Stimulated activated naive B cell treated with anti-CD40 and anti-IgM and Interleukin-4, amounts not matched to agents 10 μg/mL and 1 μg/mL and 100 μg/mL, for 72 hours (primary cell): Measurements from ENCODE around the gene CELF5.
"Not testable (repeated sequence)": the region's sequence is repeated elsewhere in the genome, so short reads cannot be mapped to it uniquely, and the experiment has no call there.

Experiments
- ATAC-seq, 2 donors: fragments of 150-1000 bp; cut with Tn5 transposase; replicated peaks; 2 replicates each; pipeline ENCODE4 v1.10.0; 2021; ENCODE audit warnings: moderate library complexity in 1 of 2
- DNase-seq: peaks from one replicate; pipeline ENCODE4 v3.0.0; 2021
- H3K27ac Mint-ChIP-seq: one replicate; pipeline ENCODE4 v1.8.0; 2022; ENCODE audit warnings: mild to moderate bottlenecking, mixed read lengths
- H3K27me3 Mint-ChIP-seq, 2 donors: one replicate each; pipeline ENCODE4 v1.8.0; 2022; ENCODE audit warnings: mixed read lengths in 2 of 2
- H3K36me3 Mint-ChIP-seq, 2 donors: one replicate each; pipeline ENCODE4 v1.8.0; 2022; ENCODE audit warnings: mixed read lengths in 2 of 2, mild to moderate bottlenecking in 1 of 2
- H3K4me1 Mint-ChIP-seq, 2 donors: one replicate each; pipeline ENCODE4 v1.8.0; 2022; ENCODE audit warnings: mixed read lengths in 2 of 2, mild to moderate bottlenecking in 1 of 2
- H3K4me3 Mint-ChIP-seq, 2 donors: one replicate each; pipeline ENCODE4 v1.8.0; 2022; ENCODE audit warnings: mild to moderate bottlenecking in 2 of 2, mixed read lengths in 2 of 2, moderate library complexity in 1 of 2
- H3K9me3 Mint-ChIP-seq, 2 donors: one replicate each; pipeline ENCODE4 v1.8.0; 2022; ENCODE audit warnings: mixed read lengths in 2 of 2, mild to moderate bottlenecking in 1 of 2

CELF5 gene

DNA sequence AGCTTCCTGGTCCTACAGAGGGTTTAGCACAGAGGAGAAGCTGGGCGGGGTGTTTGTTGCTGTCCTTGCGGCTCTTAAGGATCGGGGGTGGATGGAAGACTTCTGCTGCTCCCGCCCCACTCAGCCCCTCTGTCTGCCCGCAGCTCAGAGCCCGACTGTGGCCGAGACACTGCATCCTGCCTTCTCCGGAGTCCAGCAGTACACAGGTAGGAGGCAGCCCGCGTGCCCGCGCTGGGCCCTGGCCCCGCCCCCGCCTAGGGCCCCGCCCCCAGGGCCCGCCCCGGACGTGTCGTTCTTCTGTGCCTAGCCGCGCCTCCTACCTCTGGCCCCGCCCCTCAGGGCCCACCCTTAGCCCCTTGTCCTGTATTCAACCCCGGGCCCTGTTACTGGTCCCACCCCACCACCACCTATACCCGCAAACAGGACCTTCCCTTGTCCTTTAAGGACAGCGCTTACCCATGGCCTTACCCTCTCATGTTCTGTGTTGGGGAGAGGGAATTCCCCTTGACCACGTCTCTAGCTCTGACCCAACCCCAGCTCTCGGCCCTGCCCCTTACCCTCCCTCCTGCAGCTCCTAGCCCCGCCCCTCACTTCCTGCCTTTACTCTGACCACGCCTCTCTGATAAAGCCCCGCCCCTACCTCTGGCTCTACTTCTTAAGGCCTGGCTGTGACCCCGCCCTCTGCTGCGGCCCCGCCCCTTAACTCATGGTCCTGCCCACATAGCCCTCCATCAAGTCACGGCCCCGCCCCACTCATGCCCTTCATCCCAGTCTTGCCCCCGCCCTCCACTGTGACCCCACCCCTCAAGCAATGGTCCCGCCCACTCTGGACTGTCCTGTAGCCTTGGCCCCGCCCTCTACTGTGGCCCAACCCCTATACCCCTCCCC is 60.5 kb downstream of the CELF5 start:
- ATAC-seq: peak; percentile 87
- H3K9me3 Mint-ChIP-seq: peaks cover 0 to 5% of the 10 kb centered on the region in 2 donors
- peaks cover 8 to 9% of the 10 kb centered on the region in 2 donors for H3K4me1 Mint-ChIP-seq
- H3K27me3 Mint-ChIP-seq: peaks cover 45 to 64% of the 10 kb centered on the region in 2 donors
- no peaks in the 10 kb centered on the region for H3K36me3 Mint-ChIP-seq
- DNase-seq: peak; percentile 66
- H3K4me3 Mint-ChIP-seq: peak overlapping the region; percentile 59 to 65
- H3K27ac Mint-ChIP-seq: no peak overlapping the region

DNA sequence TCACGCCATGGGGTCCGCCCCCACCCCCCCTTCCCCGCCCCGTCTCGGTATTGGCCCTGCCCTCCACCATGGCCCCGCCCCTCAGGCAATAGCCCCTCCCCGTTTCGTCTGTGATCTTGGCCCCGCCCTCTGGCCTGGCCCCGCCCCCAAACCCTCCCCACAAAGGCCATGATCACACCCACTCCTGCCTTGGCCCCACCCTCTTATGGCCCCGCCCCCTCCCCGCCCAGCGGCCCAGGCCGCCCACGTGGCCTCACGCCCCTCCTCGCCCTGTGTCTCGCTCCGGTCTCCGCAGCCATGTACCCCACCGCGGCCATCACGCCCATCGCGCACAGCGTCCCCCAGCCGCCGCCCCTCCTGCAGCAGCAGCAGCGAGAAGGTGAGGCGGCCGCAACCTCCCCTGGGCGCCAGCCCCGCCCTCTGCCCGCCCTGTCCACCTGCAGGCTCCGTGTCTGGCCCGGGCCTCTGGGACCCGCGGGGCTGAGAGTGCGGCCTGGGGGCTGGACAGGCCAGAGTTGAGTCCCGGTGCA is 61.3 kb downstream of the CELF5 start:
- Mint-ChIP-seq H3K27ac (no peak overlapping the region), H3K27me3 (peaks cover 44 to 65% of the 10 kb centered on the region in 2 donors), H3K9me3 (peaks cover 0 to 5% of the 10 kb centered on the region in 2 donors), H3K36me3 (no peaks in the 10 kb centered on the region), H3K4me1 (peaks cover 8 to 9% of the 10 kb centered on the region in 2 donors), H3K4me3 (peak overlapping the region; percentile 32 to 43)
- ATAC-seq (peak; percentile 19 to 21), DNase-seq (no peak)

DNA sequence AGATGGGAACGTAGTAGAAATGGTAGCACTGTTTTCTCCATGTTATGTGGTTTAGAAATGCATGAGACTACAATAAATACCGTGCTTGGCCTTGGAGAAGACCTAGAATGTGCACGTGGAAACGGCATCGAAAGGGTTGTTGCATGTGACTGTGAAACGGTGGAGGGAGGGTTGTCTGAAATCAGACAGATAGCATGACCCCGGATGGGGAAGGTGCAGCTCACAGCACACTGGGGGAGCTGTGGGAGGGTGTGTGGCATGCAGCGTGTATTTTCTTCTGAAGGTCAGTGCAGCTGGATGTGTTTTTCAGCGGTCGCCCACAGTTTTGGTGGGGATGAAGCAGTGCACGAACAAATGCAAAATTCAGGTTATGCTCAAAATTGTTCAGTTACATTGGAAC is 63.4 kb downstream of the CELF5 start:
- Mint-ChIP-seq H3K4me1 (peaks cover 8 to 9% of the 10 kb centered on the region in 2 donors), H3K36me3 (no peaks in the 10 kb centered on the region), H3K9me3 (peaks cover 0 to 5% of the 10 kb centered on the region in 2 donors), H3K27ac (no peak overlapping the region), H3K27me3 (peaks cover 44 to 59% of the 10 kb centered on the region in 2 donors), H3K4me3 (no peak overlapping the region)
- DNase-seq (no peak), ATAC-seq (no peak)

DNA sequence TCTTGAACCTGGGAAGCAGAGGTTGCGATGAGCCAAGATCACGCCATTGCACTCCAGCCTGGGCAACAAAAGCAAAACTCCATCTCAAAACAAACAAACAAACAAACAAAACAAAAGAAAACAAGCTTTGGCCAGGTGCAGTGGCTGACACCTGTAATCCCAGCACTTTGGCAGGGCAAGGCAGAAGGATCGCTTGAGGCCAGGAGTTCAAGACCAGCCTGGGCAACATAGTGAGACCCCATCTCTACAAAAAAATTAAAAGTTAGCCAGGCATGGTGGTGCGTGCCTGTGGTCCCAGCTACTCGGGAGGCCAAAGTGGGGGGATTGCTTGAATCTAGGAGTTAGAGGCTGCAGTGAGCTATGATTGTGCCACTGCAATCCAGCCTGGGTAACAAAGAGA is 64.0 kb downstream of the CELF5 start:
- not testable (repeated sequence) for H3K36me3 Mint-ChIP-seq, H3K4me1 Mint-ChIP-seq, H3K9me3 Mint-ChIP-seq, ATAC-seq, DNase-seq, H3K27ac Mint-ChIP-seq, H3K4me3 Mint-ChIP-seq
- H3K27me3 Mint-ChIP-seq: peaks cover 44 to 58% of the 10 kb centered on the region in 2 donors

DNA sequence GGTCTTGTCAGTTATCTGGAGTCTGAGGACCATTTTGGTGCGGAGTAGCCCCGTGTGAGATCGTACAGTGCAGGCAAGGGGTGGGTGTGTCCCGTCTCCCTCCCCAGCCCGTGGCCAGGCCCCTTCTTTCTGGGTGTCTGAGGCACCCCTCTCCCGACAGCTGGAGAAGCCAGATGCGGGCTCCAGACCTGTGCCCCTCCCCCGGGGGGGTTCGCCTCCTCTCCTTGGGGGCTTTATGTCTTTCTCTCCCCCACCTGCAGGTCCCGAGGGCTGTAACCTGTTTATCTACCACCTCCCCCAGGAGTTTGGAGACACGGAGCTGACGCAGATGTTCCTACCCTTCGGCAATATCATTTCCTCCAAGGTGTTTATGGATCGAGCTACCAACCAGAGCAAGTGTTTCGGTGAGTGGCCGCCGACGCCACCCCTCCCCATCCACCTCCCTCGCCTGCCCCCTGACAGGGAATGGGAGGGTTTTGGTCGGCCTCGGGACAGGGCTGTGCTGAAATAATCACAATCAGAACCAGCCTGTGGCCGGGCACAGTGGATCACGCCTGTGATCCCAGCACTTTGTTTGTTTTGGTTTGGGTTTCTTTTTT is 65.6 kb downstream of the CELF5 start:
- peaks cover 3 to 4% of the 10 kb centered on the region in 2 donors for H3K4me1 Mint-ChIP-seq
- no peak for ATAC-seq

DNA sequence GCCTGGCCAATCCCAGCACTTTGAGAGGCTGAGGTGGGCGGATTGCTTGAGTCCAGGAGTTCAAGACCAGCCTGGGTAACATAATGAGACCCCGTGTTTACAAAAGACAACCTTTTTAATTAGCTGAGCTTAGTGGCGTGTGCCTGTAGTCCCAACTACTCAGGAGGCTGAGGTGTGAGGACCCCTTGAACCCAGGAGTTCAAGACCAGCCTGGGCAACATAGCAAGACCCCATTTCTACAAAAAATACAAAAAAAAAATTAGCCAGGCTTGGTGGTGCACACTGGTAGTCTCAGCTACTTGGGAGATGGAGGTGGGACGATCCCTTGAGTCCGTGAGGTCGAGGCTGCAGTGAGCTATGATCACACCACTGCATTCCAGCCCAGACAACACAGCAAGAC is 66.4 kb downstream of the CELF5 start:
- H3K36me3 Mint-ChIP-seq, H3K4me1 Mint-ChIP-seq, DNase-seq, ATAC-seq, H3K27ac Mint-ChIP-seq, H3K9me3 Mint-ChIP-seq, H3K4me3 Mint-ChIP-seq: not testable (repeated sequence)
- H3K27me3 Mint-ChIP-seq: peaks cover 38% of the 10 kb centered on the region in 2 donors

More for the DNA sequence above, 65.6 kb downstream of the CELF5 start:
- Mint-ChIP-seq H3K36me3 (no peaks in the 10 kb centered on the region), H3K9me3 (peaks cover 0 to 4% of the 10 kb centered on the region in 2 donors), H3K27ac (no peak overlapping the region), H3K4me3 (no peak overlapping the region), H3K27me3 (peaks cover 41 to 42% of the 10 kb centered on the region in 2 donors)
- DNase-seq: no peak

DNA sequence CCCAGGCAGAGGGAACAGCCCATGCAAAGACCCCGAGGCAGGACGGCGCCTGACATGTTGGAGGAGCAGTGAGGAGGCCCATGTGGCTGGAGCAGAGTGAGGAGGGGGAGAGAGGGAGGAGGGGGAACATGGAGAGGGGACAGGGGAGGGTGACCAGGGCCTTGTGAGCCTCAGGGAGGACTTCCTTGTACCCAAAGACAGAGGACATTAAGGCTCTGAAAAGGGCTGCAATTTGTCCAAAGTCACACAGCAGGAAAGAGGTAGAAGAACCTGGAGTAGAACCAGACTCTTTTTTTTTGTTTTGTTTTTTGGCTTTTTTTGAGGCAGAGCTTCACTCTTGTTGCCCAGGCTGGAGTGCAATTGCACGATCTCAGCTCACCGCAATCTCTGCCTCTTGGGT is 67.2 kb downstream of the CELF5 start:
- Mint-ChIP-seq H3K9me3 (peaks cover 0 to 2% of the 10 kb centered on the region in 2 donors), H3K27ac (no peak overlapping the region), H3K4me3 (no peak overlapping the region), H3K4me1 (no peaks in the 10 kb centered on the region), H3K36me3 (no peaks in the 10 kb centered on the region), H3K27me3 (peaks cover 35 to 37% of the 10 kb centered on the region in 2 donors)
- ATAC-seq (no peak), DNase-seq (no peak)

DNA sequence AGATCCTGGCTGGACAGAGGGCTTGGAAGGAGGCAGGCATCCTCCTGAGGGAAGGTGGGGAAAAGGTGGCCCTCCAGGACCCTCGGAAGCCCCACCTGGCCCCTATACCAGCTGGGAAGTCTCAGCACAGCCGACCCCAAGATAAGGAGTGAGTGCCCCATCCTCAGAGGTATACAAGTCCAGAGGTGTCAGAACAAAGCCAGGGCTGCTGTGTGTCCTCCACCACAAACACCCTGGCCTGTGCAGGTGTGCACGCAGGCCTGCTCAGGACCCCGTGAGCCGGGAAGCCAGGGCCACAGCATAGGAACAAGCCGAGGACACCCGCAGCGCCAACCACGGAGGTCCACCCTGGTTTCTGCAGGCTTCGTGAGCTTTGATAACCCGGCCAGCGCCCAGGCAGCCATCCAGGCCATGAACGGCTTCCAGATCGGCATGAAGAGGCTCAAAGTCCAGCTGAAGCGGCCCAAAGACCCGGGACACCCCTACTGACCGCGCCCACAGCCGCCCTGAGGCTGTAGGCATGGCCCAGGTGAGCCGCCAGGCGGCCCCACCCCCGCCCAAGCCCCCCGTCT is 68.6 kb downstream of the CELF5 start:
- H3K27ac Mint-ChIP-seq: no peak overlapping the region

DNA sequence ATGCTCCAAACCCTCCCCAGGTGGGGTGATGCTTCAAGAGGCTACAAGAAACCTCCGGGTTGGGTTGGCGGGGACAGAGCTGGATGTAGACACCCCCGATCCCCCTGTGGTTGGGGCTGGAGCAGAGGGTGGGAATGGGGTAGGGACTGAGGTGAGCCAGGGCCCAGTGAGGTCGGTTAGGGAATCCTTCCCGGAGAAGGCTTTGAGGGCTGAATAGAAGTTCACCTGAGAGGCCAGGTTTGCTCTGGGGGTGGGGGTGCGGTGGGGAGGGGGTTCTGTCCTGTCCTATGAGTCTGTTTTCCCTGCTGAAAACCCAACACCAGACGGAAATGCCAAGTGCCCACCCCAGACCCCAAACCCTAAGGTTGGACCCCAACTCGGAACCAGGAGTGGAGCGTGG is 69.1 kb downstream of the CELF5 start:
- Mint-ChIP-seq H3K36me3 (no peaks in the 10 kb centered on the region), H3K27me3 (peaks cover 28 to 29% of the 10 kb centered on the region in 2 donors)
- ATAC-seq: no peak

More for the DNA sequence above, 68.6 kb downstream of the CELF5 start:
- H3K27me3 Mint-ChIP-seq: peaks cover 29 to 32% of the 10 kb centered on the region in 2 donors
- no peaks in the 10 kb centered on the region for H3K4me1 Mint-ChIP-seq
- ATAC-seq (no peak), DNase-seq (no peak)
- H3K9me3 Mint-ChIP-seq: no peaks in the 10 kb centered on the region
- H3K36me3 Mint-ChIP-seq: no peaks in the 10 kb centered on the region
- H3K4me3 Mint-ChIP-seq: no peak overlapping the region

DNA sequence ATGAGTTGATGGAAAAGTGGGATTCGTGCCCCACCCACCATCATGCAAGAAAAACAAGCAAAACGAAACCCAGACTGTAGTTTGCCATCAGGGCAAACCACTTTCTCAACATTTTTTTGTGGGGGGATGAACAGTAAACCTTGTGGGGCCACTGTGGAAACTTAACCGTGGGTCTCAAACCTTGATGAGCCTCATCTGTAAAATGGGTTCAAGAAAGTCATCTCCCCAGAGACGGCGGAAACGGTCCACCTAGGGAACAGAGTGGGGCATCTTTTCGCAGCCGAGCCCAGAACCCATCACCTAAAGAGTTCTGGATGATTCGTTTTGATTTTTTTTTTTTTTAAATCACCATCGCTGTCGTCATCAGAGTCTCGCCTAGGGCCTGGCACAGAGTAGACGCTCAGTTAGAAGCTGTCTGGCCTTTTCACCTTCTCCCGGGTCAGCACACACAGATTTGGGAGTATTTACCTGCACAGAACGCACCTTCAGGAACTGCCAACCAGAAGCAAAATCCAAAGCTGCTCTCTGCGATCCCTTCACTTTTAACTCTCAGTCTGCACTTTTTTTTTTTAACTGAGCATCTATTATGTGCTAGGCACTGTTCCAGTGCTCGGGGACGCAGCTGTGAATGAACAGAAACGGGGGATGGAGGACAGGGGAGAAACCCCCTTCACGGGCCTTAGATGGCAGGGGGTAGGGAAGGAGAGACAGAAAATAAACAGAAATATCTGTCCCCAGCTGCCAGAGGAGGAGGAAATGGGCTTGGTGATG is 69.8 kb downstream of the CELF5 start:
- no peaks in the 10 kb centered on the region for H3K4me1 Mint-ChIP-seq
- H3K9me3 Mint-ChIP-seq: peaks cover 4% of the 10 kb centered on the region in 2 donors
- H3K36me3 Mint-ChIP-seq: no peaks in the 10 kb centered on the region
- ATAC-seq (no peak), DNase-seq (no peak)
- H3K4me3 Mint-ChIP-seq: no peak overlapping the region
- H3K27me3 Mint-ChIP-seq: peaks cover 29 to 34% of the 10 kb centered on the region in 2 donors
- no peak overlapping the region for H3K27ac Mint-ChIP-seq

More for the DNA sequence above, 69.1 kb downstream of the CELF5 start:
- DNase-seq: no peak
- Mint-ChIP-seq H3K4me3 (no peak overlapping the region), H3K27ac (no peak overlapping the region), H3K4me1 (no peaks in the 10 kb centered on the region), H3K9me3 (no peaks in the 10 kb centered on the region)

DNA sequence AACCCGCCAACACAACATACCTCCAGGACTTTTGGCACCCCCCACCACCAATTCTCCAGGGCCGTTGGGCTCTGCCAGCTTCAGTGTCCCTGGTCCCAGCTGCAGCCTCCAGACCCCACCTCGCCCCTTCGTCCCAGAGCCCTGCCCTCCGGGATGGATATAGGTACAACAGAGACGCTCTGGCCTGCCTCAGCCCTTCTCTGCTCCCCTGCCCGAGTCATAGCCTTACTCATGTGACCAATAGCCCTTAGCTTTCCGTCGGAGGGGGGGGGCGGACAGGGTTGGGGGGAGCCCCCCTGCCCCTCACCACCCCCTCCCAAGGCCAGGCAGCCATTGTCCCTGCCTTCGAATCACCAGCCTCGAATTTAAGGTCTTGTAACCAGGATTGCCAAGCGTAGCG is 71.1 kb downstream of the CELF5 start:
- H3K4me3 Mint-ChIP-seq: no peak overlapping the region
- ATAC-seq: no peak
- no peaks in the 10 kb centered on the region for H3K36me3 Mint-ChIP-seq
- no peak for DNase-seq
- H3K9me3 Mint-ChIP-seq: peaks cover 4% of the 10 kb centered on the region in 2 donors
- H3K27me3 Mint-ChIP-seq: peaks cover 34 to 38% of the 10 kb centered on the region in 2 donors
- no peak overlapping the region for H3K27ac Mint-ChIP-seq
- H3K4me1 Mint-ChIP-seq: no peaks in the 10 kb centered on the region

DNA sequence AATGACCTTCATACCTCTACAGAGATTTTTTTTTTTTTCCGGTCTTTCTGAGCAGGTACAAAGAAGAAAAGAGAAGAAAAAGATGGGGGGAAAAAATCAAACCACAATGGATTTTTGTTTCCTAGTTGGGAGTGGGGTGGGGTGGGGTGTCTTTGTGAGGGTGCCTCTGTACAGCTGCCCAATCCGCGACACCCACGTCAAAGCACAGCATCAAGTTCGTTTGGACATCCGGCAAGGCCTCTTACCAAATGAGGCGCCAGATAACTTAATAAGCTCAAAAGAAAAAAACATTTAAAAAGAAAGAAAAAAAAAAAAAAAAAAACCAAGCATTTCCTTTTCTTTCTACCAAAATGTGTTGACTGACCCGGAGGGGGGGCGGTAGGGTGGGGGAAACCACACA is 71.6 kb downstream of the CELF5 start:
- Mint-ChIP-seq H3K4me3 (no peak overlapping the region), H3K36me3 (no peaks in the 10 kb centered on the region), H3K9me3 (peaks cover 4% of the 10 kb centered on the region in 2 donors), H3K27ac (no peak overlapping the region), H3K27me3 (peaks cover 32 to 39% of the 10 kb centered on the region in 2 donors), H3K4me1 (no peaks in the 10 kb centered on the region)
- DNase-seq (no peak), ATAC-seq (no peak)

DNA sequence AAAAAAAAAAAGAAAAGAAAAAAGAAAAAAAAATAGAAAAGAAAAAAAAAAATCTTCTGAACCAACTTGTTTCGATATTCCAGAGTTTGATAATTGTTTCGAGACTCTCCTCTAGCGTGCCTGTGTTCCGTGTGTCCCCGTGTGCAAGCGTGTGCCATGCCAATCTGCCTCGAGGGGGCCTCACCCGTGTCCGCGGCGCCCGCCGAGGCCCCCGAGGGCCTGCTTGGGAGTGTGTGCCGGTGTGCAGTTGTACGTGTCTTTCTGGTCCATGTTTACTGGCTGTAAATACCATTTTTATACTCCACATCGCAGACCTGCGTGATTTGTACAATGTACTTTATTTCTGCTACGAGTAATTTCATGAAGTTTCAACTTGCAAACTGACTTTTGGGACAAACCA is 72.0 kb downstream of the CELF5 start:
- Mint-ChIP-seq H3K4me3 (no peak overlapping the region), H3K27ac (no peak overlapping the region), H3K9me3 (peaks cover 4% of the 10 kb centered on the region in 2 donors), H3K4me1 (no peaks in the 10 kb centered on the region), H3K27me3 (peaks cover 28 to 39% of the 10 kb centered on the region in 2 donors), H3K36me3 (no peaks in the 10 kb centered on the region)
- ATAC-seq (no peak), DNase-seq (no peak)
